Endothelial cell of umbilical vein (primary cell): ENCODE results near the gene SSR1.

Experiments
- CTCF ChIP-seq, 2 donors: IDR thresholded peaks; 1 replicate in 1 of 2; 2 replicates in 1 of 2; pipeline ENCODE4 v1.5.1; 2011; ENCODE audit warnings: low read length in 2 of 2, mild to moderate bottlenecking in 2 of 2, moderate library complexity in 2 of 2, control low read depth in 1 of 2, inconsistent platforms in 1 of 2, low read depth in 1 of 2; ENCODE audit not compliant: insufficient read depth in 1 of 2; ENCODE audit errors: extremely low read depth in 1 of 2
- EZH2 ChIP-seq: IDR thresholded peaks from 2 replicates; pipeline ENCODE4 v1.6.1; 2012; ENCODE audit warnings: borderline replicate concordance, low read depth, mild to moderate bottlenecking, moderate library complexity, low read length, inconsistent platforms; ENCODE audit not compliant: severe bottlenecking
- POLR2AphosphoS5 ChIP-seq: IDR thresholded peaks from 2 replicates; pipeline ENCODE4 v1.6.1; 2012; ENCODE audit warnings: low read depth, mild to moderate bottlenecking, control low read depth, low read length, moderate library complexity; ENCODE audit not compliant: insufficient read depth
- TF ChIP-seq, protein P1 (sequence below): IDR thresholded peaks from 2 replicates; pipeline ENCODE4 v1.6.1; 2011; ENCODE audit not compliant: insufficient read depth, insufficient read length

DNA sequence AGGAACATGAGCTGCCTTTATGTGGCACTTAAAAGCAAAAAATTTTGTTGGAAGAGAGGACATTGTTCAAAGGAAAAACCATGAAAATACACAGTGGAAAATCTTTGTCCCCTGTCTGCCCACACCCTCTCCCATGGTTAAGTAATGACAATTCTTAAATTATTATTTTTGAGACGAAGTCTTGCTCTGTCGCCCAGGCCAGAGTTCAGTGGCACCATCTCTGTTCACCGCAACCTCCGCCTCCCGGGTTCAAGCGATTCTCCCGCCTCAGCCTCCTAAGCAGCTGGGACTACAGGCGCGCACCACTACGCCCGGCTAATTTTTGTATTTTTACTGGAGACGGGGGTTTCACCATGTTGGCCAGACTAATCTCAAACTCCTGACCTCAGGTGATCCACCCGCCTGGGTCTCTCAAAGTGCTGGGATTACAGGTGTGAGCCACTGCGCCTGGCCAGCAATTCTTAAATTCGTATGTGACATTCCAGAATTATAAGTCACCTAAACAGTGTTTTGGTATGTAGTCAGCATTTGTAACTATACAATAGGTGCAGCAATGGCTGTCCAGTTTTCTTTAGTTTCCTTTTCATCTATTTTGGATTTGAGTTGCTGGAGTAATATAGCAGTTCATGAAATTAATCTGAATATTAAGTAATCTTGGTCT is 636 bp upstream of the SSR1 start:
- no peak for TF ChIP-seq CTCF (IDR thresholded peaks at IDR 0.05; ENCODE audit: extremely low read depth in 1 of 2, insufficient read depth in 1 of 2, low read depth in 1 of 2, low read length in 2 of 2)
- no peak for TF ChIP-seq EZH2
- TF ChIP-seq, protein P1, sequence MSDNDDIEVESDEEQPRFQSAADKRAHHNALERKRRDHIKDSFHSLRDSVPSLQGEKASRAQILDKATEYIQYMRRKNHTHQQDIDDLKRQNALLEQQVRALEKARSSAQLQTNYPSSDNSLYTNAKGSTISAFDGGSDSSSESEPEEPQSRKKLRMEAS = no peak
- TF ChIP-seq POLR2AphosphoS5 = no peak
